ENCODE measurements around the gene TRIP12.
"Not testable (repeated sequence)": the region's sequence is repeated elsewhere in the genome, so short reads cannot be mapped to it uniquely, and the experiment has no call there.

TRIP12 gene

DNA sequence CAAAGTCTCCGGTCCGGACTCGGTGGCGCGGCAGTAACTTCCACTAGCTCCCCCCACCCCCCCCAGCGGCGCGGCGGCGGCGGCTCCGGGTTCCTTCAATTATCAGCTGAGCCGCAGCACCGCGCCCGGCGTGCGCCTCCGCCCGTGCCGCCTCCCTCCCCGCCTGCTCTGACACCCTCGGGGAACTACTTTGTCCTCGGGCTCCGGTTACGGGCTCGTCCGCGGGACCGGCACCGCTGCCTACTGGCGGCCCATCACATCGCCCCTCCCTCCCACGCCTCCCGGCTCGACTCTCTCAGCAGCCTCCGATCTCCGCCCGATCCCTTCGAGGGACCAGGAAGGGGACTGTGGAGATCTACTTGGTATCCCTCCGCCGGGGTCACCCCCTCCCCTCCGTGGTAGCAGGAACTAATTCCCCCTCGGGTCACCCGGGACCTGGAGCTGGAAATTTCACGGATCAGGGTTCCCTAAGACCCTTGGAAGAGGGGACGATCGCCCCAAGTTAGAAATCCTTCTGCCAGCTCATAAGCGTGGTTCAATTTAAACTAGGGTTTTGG lies at the start of gene TRIP12:
TRIP12 (minus strand) TSS at position 118 of the 557 bp plus-strand sequence. CDS start 41,930 bp downstream, outside the sequence.
- peak; percentile 97 for DNase-seq (ENCODE audit: low read depth)

DNA sequence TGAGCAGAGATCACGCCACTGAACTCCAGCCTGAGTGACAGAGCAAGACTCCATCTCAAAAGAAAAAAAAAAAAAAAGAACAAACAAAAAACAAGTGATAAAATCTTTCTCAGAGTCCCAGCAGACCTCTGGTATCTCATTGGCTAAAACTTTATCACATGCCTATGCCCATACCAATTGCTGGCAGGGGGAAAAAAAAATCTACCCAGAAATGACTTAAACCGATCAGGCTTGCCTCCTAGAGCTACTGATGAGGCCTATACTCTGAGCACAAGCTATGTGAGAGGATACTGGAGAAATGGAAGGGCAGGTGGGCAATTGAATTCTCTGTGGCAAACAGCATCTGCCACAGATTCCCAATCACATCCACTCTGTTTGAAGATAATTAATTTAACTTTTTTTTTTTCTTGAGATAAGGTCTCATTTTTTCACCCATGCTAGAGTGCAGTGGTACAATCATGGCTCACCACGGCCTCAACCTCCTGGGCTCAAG lies 49.5 kb upstream of the TRIP12 start:
- DNase-seq (ENCODE audit: low read depth): no peak

DNA sequence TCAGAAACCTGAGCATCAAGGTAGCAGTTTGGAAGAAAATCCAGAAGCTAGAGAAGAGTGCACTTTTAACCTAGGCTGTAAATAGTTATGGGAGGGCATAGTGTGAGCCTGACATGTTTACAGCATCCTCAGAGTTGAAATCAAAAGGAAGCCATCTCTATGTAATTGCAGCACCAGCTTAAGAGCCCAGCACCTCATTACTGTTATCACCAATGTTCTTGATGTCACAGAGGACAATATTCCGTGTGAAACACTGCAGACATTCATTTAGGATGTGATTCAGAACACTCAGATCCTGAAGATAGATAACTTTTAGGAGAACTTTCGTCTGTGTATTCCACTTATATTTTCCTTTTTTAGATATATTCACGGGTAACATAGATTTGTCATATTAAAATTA lies 48.6 kb upstream of the TRIP12 start:
- no peak for DNase-seq (ENCODE audit: low read depth)

GRCh38 chr2:229969921-229970320 lies 48.1 kb upstream of the TRIP12 start:
- no peak for DNase-seq (ENCODE audit: low read depth)

- not testable (repeated sequence) for DNase-seq (ENCODE audit: low read depth)
These were observed 41.8 kb upstream of the TRIP12 start for GRCh38 chr2:229963596-229963995.

DNA sequence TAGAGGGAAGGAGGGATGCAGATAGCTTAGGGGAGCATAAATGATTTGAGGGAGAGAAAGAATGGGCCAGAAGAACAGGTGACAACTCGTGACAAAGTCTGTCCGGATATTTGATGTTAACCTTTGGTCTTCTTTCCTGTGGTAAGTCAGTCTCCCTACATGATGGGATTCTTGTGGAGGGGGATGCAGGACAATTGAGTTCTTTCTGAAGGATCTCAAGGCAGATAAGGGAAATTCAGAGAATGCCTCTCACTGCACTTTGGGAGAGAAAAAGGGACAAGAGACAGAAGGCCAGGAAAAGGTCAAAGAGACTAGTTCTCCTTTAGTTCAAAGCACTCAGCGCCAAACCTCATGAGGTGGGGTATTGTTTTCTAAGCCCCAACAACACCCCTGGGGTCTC lies 34.7 kb upstream of the TRIP12 start:
- DNase-seq (ENCODE audit: low read depth): no peak

GRCh38 chr2:229955663-229956062 lies 33.9 kb upstream of the TRIP12 start:
- no peak for DNase-seq (ENCODE audit: low read depth)

DNA sequence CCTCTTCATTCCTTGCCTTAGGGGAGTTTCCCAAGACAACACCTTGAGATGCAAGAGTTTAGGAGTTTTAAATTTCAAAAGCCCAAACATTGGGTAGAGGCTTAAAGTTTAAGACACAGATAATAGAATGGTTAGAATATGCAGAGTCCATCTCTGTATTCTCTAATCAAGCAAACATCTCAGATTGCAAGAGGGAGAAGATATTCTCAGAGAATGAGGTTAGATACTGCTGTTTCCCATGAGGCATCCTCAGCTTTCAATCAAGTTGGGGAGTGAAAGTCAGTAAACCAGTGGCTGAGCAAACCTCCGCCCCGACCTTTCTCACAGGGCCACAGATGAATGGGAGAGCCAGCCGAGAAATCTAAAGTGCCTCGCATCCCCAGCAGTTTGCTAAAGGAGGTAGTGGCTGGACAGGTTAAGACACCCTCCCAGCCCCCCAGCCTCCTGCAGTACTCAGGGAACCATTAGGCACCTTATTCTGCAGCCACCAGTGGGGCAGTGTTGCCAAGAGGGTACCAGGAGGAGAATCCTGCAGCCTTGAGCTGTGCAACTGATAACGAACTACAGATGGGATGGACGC lies 30.5 kb upstream of the TRIP12 start:
- no peak for DNase-seq (ENCODE audit: low read depth)

DNA sequence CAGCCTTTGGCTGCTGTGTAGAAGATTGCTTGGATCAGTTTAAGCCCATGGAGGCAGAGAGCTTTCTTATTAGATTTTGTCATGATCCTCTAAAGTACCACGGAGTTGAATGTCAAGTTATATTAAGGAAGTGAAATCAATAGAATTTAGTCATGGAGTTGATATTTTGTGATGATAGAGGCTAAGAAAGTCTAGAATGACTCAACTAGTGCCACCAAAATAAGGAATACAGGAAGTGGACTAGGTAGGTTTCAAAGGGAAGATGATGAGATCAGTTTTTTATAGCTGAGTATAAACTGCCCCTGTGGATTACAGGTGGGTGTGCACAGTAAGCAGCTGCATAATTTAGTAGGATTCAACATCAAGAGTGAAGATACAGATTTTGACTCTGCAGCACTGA lies 25.7 kb upstream of the TRIP12 start:
- DNase-seq (ENCODE audit: low read depth): no peak

GRCh38 chr2:229945975-229946374 lies 24.2 kb upstream of the TRIP12 start:
- DNase-seq (ENCODE audit: low read depth): no peak

DNA sequence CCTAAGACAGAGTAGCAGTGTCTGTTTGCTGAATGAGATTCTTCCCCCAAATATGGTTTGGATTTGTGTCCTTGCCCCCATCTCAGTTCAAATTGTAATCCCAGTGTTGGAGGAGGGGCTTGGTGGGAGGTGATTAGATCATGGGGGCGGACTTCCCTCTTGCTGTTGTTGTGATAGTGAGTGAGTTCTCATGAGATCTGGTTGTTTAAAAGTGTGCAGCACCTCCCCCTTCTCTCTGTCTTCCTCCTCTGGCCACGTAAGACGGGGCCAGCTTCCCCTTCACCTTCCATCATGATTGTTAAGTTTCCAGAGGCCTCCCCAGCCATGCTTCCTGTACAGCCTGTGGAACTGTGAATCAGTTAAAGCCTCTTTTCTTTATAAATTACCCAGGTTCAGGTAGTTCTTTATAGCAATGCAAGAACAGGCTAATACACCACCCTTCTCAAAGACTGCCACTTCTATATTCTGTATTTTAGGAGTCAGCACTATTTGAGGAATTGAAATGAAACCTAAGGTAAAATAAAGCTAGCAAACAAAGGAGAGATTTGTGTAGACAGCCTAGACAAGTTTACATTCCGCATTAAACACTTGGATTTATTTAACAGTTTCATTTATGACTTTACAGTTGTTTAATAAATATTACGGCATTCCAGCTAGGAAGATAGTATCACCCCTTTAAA lies 22.1 kb upstream of the TRIP12 start:
- DNase-seq (ENCODE audit: low read depth): no peak

GRCh38 chr2:229943171-229943570 lies 21.4 kb upstream of the TRIP12 start:
- DNase-seq (ENCODE audit: low read depth): no peak

DNA sequence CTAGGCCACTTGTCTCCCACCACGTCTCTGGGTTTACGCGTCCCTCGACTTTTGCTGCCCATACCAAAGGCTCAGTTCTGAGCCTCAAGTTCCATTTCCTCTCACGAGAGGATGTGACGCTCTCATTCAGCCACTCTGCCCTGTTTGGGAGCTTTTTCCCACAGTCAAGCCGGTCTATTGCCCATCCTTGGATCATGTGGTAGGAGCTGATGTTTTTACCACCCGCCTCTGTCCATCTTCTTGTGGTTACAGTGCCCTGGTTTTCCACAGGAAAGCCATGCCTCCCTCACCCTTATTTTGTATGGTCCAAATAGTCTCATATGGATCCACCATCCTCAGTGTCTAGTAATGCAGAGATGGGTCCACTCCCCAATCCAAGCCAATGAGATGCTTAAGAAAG lies 20.9 kb upstream of the TRIP12 start:
- no peak for DNase-seq (ENCODE audit: low read depth)

GRCh38 chr2:229937537-229937936 lies 15.7 kb upstream of the TRIP12 start:
- no peak for DNase-seq (ENCODE audit: low read depth)

DNA sequence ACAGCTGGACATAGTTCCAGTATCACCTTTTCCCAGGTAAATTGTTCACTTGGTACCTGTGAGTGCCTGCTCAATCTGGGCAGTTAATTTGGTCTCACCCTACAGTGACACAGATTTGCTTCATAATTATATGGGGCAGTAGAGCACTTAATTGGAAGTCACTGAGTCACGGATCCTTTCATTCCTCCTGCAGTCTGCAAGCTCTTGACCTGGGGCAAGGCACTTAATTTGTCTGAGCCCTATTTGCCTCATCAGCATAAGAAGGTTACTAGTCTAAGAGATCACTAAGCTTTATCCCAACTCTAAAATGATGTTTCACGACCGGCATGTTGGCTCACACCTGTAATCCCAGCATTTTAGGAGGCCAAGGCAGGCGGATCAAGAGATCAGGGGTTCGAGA lies 9.4 kb upstream of the TRIP12 start:
- no peak for DNase-seq (ENCODE audit: low read depth)

- no peak for DNase-seq (ENCODE audit: low read depth)
These were observed 8.8 kb upstream of the TRIP12 start for GRCh38 chr2:229930656-229931055.

DNA sequence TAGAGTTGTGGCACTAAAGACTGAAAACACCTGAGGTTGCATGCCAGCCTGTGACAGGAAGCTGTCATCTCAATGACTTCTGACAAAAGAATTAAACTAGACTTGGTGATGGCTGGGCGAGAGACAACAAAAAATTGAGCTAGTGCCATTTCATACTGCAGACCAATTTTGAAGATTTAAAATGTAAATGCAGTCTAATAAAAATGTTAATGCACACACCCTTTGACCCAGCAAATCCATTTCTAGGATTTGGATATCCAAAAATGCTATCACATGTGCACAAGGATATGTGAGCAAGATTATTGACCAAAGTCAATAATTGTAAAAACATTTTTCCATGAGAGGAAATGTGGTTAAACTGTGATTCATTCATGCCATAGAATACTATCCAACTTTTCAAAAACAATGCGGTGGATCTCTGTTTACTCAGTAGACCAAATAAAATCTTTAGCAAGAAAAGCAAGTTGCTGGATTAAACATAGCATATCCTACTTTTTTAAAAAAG lies 6.1 kb upstream of the TRIP12 start:
- DNase-seq (ENCODE audit: low read depth): peak; percentile 61

GRCh38 chr2:229925201-229925600 lies 3.4 kb upstream of the TRIP12 start:
- no peak for DNase-seq (ENCODE audit: low read depth)

DNA sequence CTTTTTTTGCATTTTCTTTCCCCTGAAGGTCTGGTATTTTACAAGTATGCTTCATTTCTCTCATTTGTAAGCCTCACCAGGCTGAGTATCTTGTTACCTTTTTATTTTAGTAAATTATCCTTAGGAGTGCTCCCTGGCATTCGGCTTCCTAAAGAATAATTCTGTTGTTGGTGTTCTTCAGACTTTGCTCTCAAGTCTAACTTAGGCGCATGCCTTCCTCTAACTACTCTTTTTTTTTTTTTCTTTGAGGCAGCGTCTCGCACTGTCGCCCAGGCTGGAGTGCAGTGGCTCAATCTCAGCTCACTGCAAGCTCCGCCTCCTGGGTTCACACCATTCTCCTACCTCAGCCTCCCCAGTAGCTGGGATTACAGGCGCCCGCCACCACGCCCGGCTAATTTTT lies 2.7 kb upstream of the TRIP12 start:
- not testable (repeated sequence) for DNase-seq (ENCODE audit: low read depth)

DNA sequence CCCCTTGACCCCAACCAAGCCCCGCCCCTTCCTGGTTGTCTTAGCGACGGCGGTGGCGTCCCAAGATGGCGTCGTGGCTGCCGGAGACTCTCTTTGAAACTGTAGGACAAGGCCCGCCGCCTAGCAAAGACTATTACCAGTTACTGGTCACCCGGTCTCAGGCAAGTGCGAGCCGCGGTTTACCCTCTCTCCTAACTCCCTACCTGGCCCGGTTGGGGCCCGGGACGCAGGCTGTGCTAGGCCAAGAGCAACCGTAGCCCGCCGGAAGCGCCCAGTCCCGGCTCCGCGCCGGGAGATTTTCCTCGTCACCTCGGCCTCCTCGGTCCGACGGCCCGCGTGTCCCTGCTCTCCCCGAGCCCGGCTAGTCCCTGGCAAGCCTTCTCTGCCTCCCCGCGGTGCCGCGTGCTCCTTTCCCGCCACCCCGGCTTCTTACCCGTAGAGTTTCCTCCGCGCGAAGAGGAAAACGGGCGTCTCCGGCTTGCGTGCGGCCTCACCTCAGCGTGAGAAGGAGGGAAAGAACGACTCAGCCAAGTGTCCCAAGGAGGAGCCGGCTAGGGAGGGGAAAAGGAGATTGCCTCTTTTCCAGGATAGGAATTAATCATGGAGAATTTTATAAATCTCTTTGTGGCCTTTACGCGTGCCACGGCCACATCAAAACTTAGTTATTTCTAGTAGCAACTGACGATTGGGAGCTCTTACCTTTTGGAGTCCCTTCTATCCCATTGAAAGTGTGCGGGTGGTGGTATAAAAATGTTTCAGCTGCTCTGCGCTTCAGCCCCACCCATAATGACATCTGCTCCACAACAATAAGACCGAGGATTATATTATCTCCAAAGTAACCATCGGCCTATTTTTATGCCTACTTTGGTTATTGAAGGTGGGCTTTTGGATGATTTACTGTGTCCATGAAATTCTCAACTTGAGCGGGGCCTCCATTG lies 909 bp upstream of the TRIP12 start, which contains the start of gene FBXO36:
FBXO36 (plus strand) TSS at position 55 of the 938 bp plus-strand sequence; CDS start at position 66, 11 bp downstream.
- peak; percentile 41 for DNase-seq (ENCODE audit: low read depth)

DNA sequence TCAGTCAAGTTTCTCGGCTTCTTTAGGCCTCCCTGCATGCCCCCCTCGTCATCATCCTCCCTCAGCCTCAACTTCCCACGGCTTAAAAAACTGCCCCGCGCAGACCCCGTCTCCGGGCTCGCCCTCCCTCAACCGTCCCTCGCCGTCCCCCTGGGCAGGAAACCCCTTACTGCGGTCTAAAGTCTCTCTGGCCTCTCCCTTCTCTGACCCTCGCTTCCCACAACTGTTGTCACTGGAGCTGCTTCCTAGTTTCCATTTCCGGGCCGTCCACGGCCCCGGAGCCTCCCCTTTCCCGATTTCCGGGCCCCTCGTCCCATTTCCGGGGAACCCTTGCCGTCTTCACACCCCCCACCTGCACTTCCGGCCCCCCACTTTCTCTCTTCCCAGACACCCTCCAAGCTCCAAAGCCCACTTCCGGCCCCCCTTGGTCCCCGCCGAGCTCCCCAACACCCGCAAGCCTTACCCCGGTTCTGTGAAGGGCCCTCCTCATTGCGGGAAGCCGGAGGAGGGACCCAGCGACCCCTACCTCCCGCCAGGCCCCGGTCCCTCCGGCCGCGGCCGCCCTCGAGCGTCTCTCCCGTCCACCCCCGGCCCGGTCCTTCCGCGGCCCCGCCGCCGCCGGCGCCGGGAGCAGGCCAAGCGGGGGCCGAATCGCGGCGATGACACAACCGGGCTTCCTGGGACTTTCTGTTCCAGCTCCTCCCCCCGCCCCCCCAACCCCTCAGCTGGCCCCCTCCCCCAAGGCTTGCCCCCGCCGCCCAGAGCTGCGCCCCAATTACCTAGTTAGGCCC lies 513 bp downstream of the TRIP12 start:
- peak; percentile 49 for DNase-seq (ENCODE audit: low read depth)

Data from HS-5 (cell line).